Measurements from ENCODE around the gene TTI1. TPM values are rescaled to one million over a fixed set of nuclear protein-coding genes. Genes with fewer than 3 reads are reported as not detected.

Gene TTI1
- 21.9 to 23.6 TPM (median 22.3 TPM) in 5 replicates for total RNA-seq (2022; extraction: Qiagen RNA extraction)

DNA sequence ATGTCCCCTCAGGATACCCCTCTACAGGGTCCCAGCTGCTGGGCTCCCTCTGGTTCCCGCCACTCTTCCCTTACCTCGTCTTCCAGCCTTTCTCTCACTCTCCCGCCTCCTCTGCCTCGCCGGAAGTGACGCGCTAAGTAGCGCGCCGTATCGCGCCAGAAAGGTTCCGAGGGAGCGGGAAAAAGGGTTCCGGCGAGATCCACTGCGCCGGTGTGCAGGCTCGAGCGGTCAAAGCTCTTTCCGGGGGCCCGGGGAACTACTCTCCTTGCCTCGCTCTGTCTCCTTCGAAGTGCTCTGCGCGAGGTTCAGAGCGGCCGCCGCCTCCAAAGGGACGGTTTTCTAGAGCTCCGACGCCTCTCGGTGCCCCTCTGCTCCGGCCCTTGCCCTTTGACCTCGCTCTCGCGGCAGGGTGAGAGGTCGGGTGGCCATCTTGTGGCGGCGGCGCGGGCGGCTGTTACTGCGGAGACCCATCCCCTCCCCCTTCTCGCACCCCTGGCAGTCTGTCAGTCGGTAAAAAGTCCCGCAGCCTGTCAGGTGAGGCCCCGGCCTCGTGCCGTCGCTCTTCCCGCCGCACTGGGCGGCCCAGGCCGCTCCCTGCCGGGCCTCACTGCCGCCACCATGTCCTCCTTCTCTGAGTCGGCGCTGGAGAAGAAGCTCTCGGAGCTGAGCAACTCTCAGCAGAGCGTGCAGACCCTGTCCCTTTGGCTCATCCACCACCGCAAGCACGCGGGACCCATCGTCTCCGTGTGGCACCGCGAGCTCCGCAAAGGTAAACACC is at the start of gene TTI1, which contains the start of gene RPRD1B:
Gene TTI1 (minus strand): TSS at position 127 of the 778 bp plus-strand sequence. CDS start 19,640 bp downstream, outside the sequence.
Gene RPRD1B (plus strand): TSS at position 417 of the 778 bp plus-strand sequence. CDS start 202 bp downstream, at position 619.

Other genes starting within 250 kb of the TTI1 start
- 20.6 to 33.5 TPM (median 26.8 TPM) in 5 replicates for gene VSTM2L, start 130.3 kb downstream of the TTI1 start, total RNA-seq (2022; extraction: Qiagen RNA extraction)
- 25.6 to 32.0 TPM (median 29.0 TPM) in 5 replicates for gene RPRD1B, start 290 bp upstream of the TTI1 start, total RNA-seq (2022; extraction: Qiagen RNA extraction)
- 368 to 554 TPM (median 506 TPM) in 5 replicates for gene TGM2, start 131.8 kb upstream of the TTI1 start, total RNA-seq (2022; extraction: Qiagen RNA extraction)
- gene KIAA1755, start 227.3 kb upstream of the TTI1 start, total RNA-seq (2022; extraction: Qiagen RNA extraction), result 0.13 to 0.22 TPM (median 0.17 TPM) in 5 replicates

Data from A549 treated with AZD2906 at 1 μM for 4 hours (cell line).